ENCODE results near the gene ITGA3. TPM values are rescaled to one million over a fixed set of nuclear protein-coding genes. Genes with fewer than 3 reads are reported as not detected.

The ITGA3 gene
- total RNA-seq, 1 experiment from 2014 or later, result 1.6 TPM

DNA sequence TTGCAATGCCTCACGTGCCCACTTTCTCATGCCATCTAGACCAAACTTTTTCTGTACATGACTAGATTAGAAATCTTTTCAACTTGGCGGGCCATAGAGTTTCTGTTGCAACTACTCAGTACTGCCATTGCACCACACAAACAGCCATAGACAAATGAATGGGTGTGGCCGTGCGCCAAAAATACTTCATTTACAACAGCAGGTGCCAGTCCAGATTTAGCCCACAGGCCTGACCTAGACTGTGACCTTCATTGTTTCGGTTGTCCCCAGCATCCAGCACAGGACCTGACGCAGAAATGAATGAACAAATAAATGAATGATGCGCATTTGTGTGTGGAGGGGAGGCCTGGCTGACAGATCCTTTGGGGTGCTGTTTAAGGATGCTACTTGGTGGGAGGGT is 24.9 kb downstream of the ITGA3 start:
- Histone ChIP-seq H3K4me3 (ENCODE audit: low read length) (no peak overlapping the region), H3K9me2 (replicated peaks; ENCODE audit: insufficient read depth, low read length) (no peaks in the 10 kb centered on the region), H3K27ac (ENCODE audit: low read length) (no peak overlapping the region), H4K20me1 (ENCODE audit: insufficient read depth, low read depth, low read length) (no peaks in the 10 kb centered on the region; the same call in 1 of the 2 replicates), H3K4me1 (ENCODE audit: low read length) (peaks cover 5% of the 10 kb centered on the region), H3K9ac (ENCODE audit: low read length) (no peak overlapping the region), H2AFZ (ENCODE audit: low read length) (no peak overlapping the region), H3K4me2 (ENCODE audit: low read depth, low read length, poor library complexity, severe bottlenecking) (no peak overlapping the region), H3K79me2 (ENCODE audit: low read length) (no peaks in the 10 kb centered on the region), H3K36me3 (ENCODE audit: insufficient read depth, low read length) (no peaks in the 10 kb centered on the region), H3K27me3 (ENCODE audit: low read length) (no peaks in the 10 kb centered on the region), H3K9me3 (ENCODE audit: low read length) (no peaks in the 10 kb centered on the region)
- no peak for DNase-seq

- Histone ChIP-seq H3K4me2 (ENCODE audit: low read depth, low read length, poor library complexity, severe bottlenecking) (no peak overlapping the region), H4K20me1 (ENCODE audit: insufficient read depth, low read depth, low read length) (no peaks in the 10 kb centered on the region; the same call in 1 of the 2 replicates), H3K79me2 (ENCODE audit: low read length) (no peaks in the 10 kb centered on the region), H3K36me3 (ENCODE audit: insufficient read depth, low read length) (no peaks in the 10 kb centered on the region), H2AFZ (ENCODE audit: low read length) (no peak overlapping the region), H3K9me3 (ENCODE audit: low read length) (no peaks in the 10 kb centered on the region), H3K9me2 (replicated peaks; ENCODE audit: insufficient read depth, low read length) (no peaks in the 10 kb centered on the region), H3K4me3 (ENCODE audit: low read length) (no peak overlapping the region), H3K9ac (ENCODE audit: low read length) (no peak overlapping the region), H3K4me1 (ENCODE audit: low read length) (peaks cover 5% of the 10 kb centered on the region), H3K27me3 (ENCODE audit: low read length) (no peaks in the 10 kb centered on the region), H3K27ac (ENCODE audit: low read length) (no peak overlapping the region)
- no peak for DNase-seq
These were observed 25.8 kb downstream of the ITGA3 start for GRCh38 chr17:50081757-50082156.

DNA sequence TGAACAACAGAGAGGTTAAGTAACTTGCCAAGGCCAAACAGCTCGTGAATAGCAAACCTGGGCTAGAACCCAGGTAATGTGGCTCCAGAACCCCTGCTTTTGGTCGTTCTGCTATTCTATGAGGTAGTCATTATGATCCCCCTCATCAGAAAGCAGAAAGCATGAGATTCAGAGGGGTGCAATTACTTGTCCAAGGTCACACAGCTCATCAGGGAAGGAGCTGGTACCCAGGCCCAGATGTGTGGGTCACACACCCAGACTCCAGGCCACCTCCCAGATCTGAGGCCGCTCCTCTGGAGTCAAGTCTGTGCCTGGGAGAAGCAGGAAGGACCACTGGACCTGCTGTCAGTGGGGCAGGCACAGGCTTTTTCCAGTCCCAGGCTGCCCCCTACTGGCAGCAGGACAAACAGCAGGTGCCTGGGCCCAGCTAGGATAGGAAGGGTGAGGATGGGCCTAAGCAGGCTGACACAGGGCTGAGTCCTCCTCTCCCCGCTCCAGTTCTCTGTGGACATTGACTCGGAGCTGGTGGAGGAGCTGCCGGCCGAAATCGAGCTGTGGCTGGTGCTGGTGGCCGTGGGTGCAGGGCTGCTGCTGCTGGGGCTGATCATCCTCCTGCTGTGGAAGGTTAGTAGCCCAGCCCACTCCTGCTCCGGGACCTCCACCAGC is 31.5 kb downstream of the ITGA3 start:
- Histone ChIP-seq H4K20me1 (ENCODE audit: insufficient read depth, low read depth, low read length) (0 out of 2 replicates have a peak, but pooled peaks cover 3% of the 10 kb centered on the region), H3K4me2 (ENCODE audit: low read depth, low read length, poor library complexity, severe bottlenecking) (no peak overlapping the region), H3K27ac (ENCODE audit: low read length) (no peak overlapping the region), H3K27me3 (ENCODE audit: low read length) (no peaks in the 10 kb centered on the region), H3K9ac (ENCODE audit: low read length) (no peak overlapping the region), H3K4me3 (ENCODE audit: low read length) (no peak overlapping the region), H2AFZ (ENCODE audit: low read length) (no peak overlapping the region), H3K79me2 (ENCODE audit: low read length) (no peaks in the 10 kb centered on the region), H3K9me3 (ENCODE audit: low read length) (no peaks in the 10 kb centered on the region), H3K36me3 (ENCODE audit: insufficient read depth, low read length) (no peaks in the 10 kb centered on the region), H3K9me2 (replicated peaks; ENCODE audit: insufficient read depth, low read length) (no peaks in the 10 kb centered on the region), H3K4me1 (ENCODE audit: low read length) (no peaks in the 10 kb centered on the region)
- peak; percentile 87 for DNase-seq

GRCh38 chr17:50087912-50088405 is 32.0 kb downstream of the ITGA3 start:
- no peaks in the 10 kb centered on the region for H3K27me3 ChIP-seq (ENCODE audit: low read length)
- no peaks in the 10 kb centered on the region for H3K9me3 ChIP-seq (ENCODE audit: low read length)
- H3K36me3 ChIP-seq (ENCODE audit: insufficient read depth, low read length), result no peaks in the 10 kb centered on the region
- DNase-seq, result no peak
- H3K9me2 ChIP-seq (replicated peaks; ENCODE audit: insufficient read depth, low read length), result no peaks in the 10 kb centered on the region
- no peak overlapping the region for H2AFZ ChIP-seq (ENCODE audit: low read length)
- no peaks in the 10 kb centered on the region for H3K79me2 ChIP-seq (ENCODE audit: low read length)
- no peak overlapping the region for H3K27ac ChIP-seq (ENCODE audit: low read length)
- H3K4me2 ChIP-seq (ENCODE audit: low read depth, low read length, poor library complexity, severe bottlenecking), result no peak overlapping the region
- no peak overlapping the region for H3K4me3 ChIP-seq (ENCODE audit: low read length)
- no peak overlapping the region for H3K9ac ChIP-seq (ENCODE audit: low read length)
- H4K20me1 ChIP-seq (ENCODE audit: insufficient read depth, low read depth, low read length), result 0 out of 2 replicates have a peak, but pooled peaks cover 3% of the 10 kb centered on the region
- no peaks in the 10 kb centered on the region for H3K4me1 ChIP-seq (ENCODE audit: low read length)

GRCh38 chr17:50088952-50089825 is 33.3 kb downstream of the ITGA3 start:
- no peaks in the 10 kb centered on the region for H3K9me2 ChIP-seq (replicated peaks; ENCODE audit: insufficient read depth, low read length)
- no peak overlapping the region for H3K4me3 ChIP-seq (ENCODE audit: low read length)
- no peaks in the 10 kb centered on the region for H3K27me3 ChIP-seq (ENCODE audit: low read length)
- H2AFZ ChIP-seq (ENCODE audit: low read length), result no peak overlapping the region
- no peak overlapping the region for H3K4me2 ChIP-seq (ENCODE audit: low read depth, low read length, poor library complexity, severe bottlenecking)
- no peaks in the 10 kb centered on the region for H3K4me1 ChIP-seq (ENCODE audit: low read length)
- no peak overlapping the region for H3K27ac ChIP-seq (ENCODE audit: low read length)
- no peak overlapping the region for H3K9ac ChIP-seq (ENCODE audit: low read length)
- no peaks in the 10 kb centered on the region for H3K79me2 ChIP-seq (ENCODE audit: low read length)
- no peak for DNase-seq
- H4K20me1 ChIP-seq (ENCODE audit: insufficient read depth, low read depth, low read length), result 0 out of 2 replicates have a peak, but pooled peaks cover 3% of the 10 kb centered on the region
- H3K9me3 ChIP-seq (ENCODE audit: low read length), result no peaks in the 10 kb centered on the region
- H3K36me3 ChIP-seq (ENCODE audit: insufficient read depth, low read length), result no peaks in the 10 kb centered on the region

DNA sequence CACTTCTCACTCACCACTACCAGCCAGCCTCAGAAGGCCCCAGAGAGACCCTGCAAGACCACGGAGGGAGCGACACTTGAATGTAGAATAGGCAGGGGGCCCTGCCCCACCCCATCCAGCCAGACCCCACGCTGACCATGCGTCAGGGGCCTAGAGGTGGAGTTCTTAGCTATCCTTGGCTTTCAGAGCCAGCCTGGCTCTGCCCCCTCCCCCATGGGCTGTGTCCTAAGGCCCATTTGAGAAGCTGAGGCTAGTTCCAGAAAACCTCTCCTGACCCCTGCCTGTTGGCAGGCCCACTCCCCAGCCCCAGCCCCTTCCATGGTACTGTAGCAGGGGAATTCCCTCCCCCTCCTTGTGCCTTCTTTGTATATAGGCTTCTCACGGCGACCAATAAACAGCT is 34.2 kb downstream of the ITGA3 start:
- no peak overlapping the region for H3K4me2 ChIP-seq (ENCODE audit: low read depth, low read length, poor library complexity, severe bottlenecking)
- no peak overlapping the region for H2AFZ ChIP-seq (ENCODE audit: low read length)
- no peak overlapping the region for H3K9ac ChIP-seq (ENCODE audit: low read length)
- H3K4me1 ChIP-seq (ENCODE audit: low read length), result peaks cover 4% of the 10 kb centered on the region
- H3K27ac ChIP-seq (ENCODE audit: low read length), result no peak overlapping the region
- no peaks in the 10 kb centered on the region for H3K9me3 ChIP-seq (ENCODE audit: low read length)
- no peaks in the 10 kb centered on the region for H3K9me2 ChIP-seq (replicated peaks; ENCODE audit: insufficient read depth, low read length)
- H3K4me3 ChIP-seq (ENCODE audit: low read length), result no peak overlapping the region
- no peaks in the 10 kb centered on the region for H3K79me2 ChIP-seq (ENCODE audit: low read length)
- no peak for DNase-seq
- H3K36me3 ChIP-seq (ENCODE audit: insufficient read depth, low read length), result no peaks in the 10 kb centered on the region
- H3K27me3 ChIP-seq (ENCODE audit: low read length), result no peaks in the 10 kb centered on the region
- H4K20me1 ChIP-seq (ENCODE audit: insufficient read depth, low read depth, low read length), result 0 out of 2 replicates have a peak, but pooled peaks cover 3% of the 10 kb centered on the region

GRCh38 chr17:50090971-50091917 is 35.3 kb downstream of the ITGA3 start:
- Histone ChIP-seq H3K4me1 (ENCODE audit: low read length) (peaks cover 4% of the 10 kb centered on the region), H3K36me3 (ENCODE audit: insufficient read depth, low read length) (no peaks in the 10 kb centered on the region), H3K9me3 (ENCODE audit: low read length) (no peaks in the 10 kb centered on the region), H3K4me3 (ENCODE audit: low read length) (no peak overlapping the region), H3K9me2 (replicated peaks; ENCODE audit: insufficient read depth, low read length) (no peaks in the 10 kb centered on the region), H3K9ac (ENCODE audit: low read length) (no peak overlapping the region), H3K27ac (ENCODE audit: low read length) (no peak overlapping the region), H3K27me3 (ENCODE audit: low read length) (no peaks in the 10 kb centered on the region), H4K20me1 (ENCODE audit: insufficient read depth, low read depth, low read length) (0 out of 2 replicates have a peak, but pooled peaks cover 3% of the 10 kb centered on the region), H2AFZ (ENCODE audit: low read length) (no peak overlapping the region), H3K4me2 (ENCODE audit: low read depth, low read length, poor library complexity, severe bottlenecking) (no peak overlapping the region), H3K79me2 (ENCODE audit: low read length) (no peaks in the 10 kb centered on the region)
- DNase-seq, result no peak
